Fibroblast of skin of right biceps (primary cell): ENCODE data around the gene GALNT17.
"Not testable (repeated sequence)": the region's sequence is repeated elsewhere in the genome, so short reads cannot be mapped to it uniquely, and the experiment has no call there.

ENCODE experiments used
- DNase-seq: peaks from one replicate; pipeline ENCODE4 v3.0.0-alpha.2; 2013

GALNT17 gene

GRCh38 chr7:71237945-71238344 lies 106.0 kb downstream of the GALNT17 start:
- DNase-seq: no peak

DNA sequence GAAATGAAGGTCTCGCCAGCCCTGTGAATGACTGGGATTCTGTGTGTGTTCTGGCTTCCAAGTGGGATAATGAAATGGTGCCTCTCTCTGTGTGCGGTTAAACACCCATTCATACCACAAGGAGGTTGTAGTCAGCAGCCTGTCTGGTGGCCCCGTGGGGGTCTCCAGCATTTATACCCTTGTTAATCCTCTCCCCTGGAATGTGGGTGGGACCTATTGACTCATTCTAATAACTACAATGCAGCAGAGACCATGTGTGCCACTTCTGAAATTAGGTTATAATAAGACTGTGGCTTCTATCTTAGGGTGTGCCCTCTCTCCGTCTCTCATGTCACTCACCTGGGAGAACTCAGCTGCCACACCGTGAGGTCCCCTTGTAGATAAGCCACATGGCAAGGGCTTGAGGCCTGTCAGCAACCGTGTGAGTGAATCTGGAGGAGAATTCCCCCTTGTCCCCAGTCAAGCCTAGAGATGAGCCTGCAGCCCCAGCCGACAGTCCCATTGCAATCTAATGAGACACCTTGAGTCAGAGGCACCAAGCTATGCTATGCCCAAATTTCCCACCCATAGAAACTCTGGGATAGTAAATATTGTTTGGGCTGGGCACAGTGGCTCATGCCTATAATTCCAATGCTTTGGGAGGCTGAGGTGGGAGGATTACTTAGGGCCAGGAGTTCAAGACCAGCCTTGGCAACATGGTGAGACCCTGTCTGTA lies 106.8 kb downstream of the GALNT17 start:
- peak; percentile 19 for DNase-seq

DNA sequence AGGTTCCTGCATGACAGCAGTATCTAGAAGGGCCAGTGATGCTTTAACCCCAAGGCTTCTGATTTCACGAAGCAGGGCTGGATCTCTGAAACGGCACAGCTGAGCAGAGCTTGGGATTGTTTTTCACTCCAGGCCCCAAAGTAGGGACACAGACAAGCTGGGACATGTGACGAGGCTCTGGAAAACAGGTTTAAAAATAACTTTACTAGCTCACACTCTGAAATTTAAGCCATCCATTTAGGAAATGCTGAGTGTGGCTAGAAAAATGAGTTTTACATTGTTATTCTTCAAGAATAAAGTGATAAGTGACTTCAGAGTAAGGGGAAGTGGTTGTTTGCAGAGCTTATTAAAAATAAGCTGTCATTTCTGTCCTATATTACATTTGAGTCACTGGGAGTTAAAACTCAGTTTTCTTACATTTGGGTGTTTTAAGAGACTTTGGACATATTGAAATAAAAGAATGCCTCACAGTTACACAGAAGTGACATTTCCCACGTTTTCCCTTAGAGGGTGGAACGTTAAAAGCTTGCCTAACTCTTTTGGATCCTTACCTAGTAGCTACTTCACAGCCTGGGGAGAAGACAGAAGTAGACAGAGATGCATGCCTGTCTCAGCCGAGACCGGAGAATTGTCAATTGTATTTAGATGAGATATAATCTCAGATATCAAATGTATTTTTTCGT lies 107.8 kb downstream of the GALNT17 start:
- no peak for DNase-seq

- no peak for DNase-seq
Measured at GRCh38 chr7:71243736-71244410, 111.9 kb downstream of the GALNT17 start.

GRCh38 chr7:71245038-71245437 lies 113.1 kb downstream of the GALNT17 start:
- DNase-seq: no peak

DNA sequence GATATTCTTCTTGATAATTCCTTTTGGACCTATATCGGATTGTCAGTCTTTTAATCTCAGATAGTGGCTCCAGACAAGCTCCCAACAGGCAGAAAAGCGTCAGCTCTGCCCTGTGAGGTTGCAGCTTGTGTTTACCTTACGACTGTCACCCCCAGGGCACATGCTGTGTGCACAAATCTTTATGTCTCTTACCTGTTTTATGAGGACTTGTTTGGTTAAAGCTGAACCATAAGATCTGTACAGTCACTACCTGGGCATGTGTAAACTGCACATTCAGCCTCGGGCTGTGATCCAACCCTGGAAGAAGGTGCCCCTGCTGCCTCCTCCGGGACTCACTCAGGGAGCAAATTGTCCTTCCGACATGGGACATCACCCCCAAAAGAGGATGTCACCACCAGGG lies 119.8 kb downstream of the GALNT17 start:
- no peak for DNase-seq

- DNase-seq: peak; percentile 17
Measured at GRCh38 chr7:71254751-71255150, 122.8 kb downstream of the GALNT17 start.

DNA sequence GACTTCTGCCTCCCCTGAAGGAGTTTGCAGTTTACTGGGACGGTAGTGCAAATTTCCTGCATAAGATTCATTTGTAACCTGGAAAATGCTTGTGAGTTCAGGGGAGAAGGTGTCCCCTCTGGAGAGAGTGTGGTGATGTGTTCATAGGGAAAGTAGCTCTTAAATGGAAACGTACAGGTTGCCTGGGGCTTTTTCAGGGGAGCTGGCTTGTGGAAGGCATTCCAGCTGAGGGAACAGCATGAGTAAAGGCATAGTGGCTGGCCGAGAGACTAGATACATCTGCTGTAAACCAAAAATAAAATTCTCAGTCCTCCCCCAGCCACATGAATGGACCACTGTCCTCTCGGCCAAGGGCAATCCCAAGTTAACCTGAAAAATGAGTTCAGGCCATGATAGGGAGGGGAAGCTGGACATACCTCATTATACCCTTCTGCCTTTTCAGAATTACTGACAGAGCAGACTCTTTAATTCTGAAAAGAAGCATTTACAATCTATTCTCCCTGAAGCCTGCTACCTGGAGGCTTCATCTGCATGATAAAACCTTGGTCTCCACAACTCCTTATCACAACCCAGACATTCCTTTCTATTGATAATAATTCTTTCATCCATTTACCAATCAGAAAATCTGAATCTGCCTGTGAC lies 123.7 kb downstream of the GALNT17 start:
- DNase-seq: no peak

- DNase-seq: no peak
Measured at GRCh38 chr7:71261066-71261465, 129.1 kb downstream of the GALNT17 start.

GRCh38 chr7:71262834-71263233 lies 130.9 kb downstream of the GALNT17 start:
- DNase-seq: not testable (repeated sequence)

GRCh38 chr7:71264005-71264404 lies 132.1 kb downstream of the GALNT17 start:
- DNase-seq: no peak

- DNase-seq: no peak
Measured at GRCh38 chr7:71266912-71267311, 135.0 kb downstream of the GALNT17 start.

GRCh38 chr7:71267734-71268469 lies 136.0 kb downstream of the GALNT17 start:
- DNase-seq: no peak

DNA sequence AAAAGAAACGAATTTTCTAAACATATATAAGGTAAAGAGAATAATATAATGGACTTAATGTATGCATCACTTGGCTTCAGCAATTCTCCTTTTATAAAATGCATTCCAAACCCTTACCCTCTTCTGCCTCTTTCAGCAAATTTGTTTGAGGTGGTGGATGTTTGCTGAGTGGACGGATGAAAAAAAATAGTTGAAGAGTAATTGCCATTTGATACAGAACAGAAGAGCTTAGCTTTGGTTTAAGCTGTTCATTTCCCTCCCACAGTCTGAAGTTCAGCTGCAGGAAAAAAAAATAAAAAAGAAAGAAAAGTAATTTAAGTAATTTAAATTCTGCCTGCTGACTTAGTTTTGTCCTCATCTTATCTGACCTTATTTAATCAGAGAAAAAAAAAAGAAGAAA lies 138.6 kb downstream of the GALNT17 start:
- no peak for DNase-seq

- no peak for DNase-seq
Measured at GRCh38 chr7:71271203-71271602, 139.3 kb downstream of the GALNT17 start.

- DNase-seq: no peak
Measured at GRCh38 chr7:71272509-71273490, 140.9 kb downstream of the GALNT17 start.

DNA sequence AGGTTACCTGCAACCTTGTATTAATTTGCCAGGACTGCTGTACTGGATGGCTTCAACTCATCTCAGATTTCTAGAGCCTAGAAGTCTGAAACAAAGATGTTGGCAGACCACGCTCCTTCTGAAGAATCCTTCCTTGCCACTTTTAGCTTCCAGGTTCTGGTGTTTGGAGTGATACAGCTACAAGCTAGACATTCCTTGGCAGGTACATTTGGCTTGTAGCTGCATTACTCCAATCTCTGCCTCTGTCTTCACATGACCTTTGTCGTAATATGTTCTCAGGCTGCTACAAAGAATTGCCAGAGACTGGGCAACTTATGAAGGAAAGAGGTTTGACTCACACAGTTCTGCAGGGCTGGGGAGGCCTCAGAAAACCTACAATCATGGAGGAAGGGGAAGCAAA lies 146.3 kb downstream of the GALNT17 start:
- no peak for DNase-seq

- no peak for DNase-seq
Measured at GRCh38 chr7:71281261-71281660, 149.3 kb downstream of the GALNT17 start.

DNA sequence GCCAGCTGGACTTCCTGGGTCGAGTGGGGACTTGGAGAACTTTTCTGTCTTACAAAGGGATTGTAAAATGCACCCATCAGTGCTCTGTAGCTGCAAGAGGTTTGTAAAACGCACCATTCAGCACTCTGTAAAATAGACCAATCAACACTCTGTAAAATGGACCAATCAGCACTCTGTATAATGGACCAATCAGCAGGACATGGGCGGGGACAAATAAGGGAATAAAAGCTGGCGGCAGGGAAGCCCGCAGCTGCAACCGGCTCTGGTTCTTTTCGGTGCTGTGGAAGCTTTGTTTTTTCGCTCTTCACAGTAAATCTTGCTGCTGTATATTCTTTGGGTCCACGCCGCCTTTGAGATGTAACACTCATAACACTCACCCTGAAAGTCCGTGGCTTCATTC lies 151.9 kb downstream of the GALNT17 start:
- no peak for DNase-seq

- peak; percentile 43 for DNase-seq
Measured at GRCh38 chr7:71285571-71286145, 153.7 kb downstream of the GALNT17 start.

GRCh38 chr7:71286336-71286735 lies 154.4 kb downstream of the GALNT17 start:
- no peak for DNase-seq
